HG02884 (cell line): ENCODE measurements around the gene CCDC192.
"Not testable (repeated sequence)": the region's sequence is repeated elsewhere in the genome, so short reads cannot be mapped to it uniquely, and the experiment has no call there.

Source experiments
- ATAC-seq: cut with Tn5 transposase; IDR thresholded peaks from one replicate; pipeline ENCODE4 v1.9.1; 2021; ENCODE audit warnings: mild to moderate bottlenecking, moderate library complexity; ENCODE audit not compliant: unreplicated experiment

The CCDC192 gene, protein sequence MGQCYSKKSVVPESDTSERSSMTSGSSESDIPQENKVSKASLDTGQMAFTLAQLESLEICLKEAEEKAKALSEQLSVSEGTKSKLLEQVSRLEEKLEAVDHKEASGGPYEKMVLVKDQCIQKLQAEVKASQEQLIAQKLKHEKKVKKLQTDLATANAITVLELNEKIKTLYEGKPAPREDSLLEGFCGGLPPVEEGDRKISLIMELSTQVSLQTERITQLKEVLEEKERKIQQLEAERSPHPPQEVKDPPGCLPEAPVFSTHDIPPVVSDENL

DNA sequence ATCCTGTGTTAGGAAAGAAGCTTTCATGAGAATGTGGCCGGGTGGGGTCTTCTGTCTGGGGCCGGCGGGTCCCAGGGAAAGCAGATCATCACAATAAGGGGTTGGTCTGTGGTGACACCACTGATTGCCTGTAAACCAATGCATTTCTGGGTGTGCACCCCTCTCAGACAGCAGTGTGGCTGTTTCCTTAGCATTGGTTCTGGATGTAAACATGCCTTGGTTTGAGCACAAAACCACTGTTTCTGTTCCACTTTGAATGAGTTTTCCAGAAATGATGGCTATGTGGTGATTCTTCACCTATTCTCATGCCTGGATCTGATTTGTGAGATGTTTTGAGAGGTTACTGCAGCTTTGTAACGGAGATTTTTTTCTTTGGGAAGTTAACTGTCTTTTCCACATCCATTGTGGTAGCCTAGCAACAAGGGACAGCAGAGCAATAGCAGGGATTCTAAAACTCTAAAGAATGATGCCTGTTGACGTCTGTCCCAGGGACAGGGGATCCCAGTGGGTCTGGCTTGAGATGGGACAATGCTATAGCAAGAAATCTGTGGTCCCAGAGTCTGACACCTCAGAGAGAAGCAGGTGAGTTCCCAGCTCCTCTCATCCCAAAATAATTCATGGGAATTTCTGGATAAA lies at the start of gene CCDC192:
CCDC192 (plus strand) TSS at position 466 of the 636 bp plus-strand sequence; CDS start at position 521, 55 bp downstream.
- no peak for ATAC-seq

DNA sequence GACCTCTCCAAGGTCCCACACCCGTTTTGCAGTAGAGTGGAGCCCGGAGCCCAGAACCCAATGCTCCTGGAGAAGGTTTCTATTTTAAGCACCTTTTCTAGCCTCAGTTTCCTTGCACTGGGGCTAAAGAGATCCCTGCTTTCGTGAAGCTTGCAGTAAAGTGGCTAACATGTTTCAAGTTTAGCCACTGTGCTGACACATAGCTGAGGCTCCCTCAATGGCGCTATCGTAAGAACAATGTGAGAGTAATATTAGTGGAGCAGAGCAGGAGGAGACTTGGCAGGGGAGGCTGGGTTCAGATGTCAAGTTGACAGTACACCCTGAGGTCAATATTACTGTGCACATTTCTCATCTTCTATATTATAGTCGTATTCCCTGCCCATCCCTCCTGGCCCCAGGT lies 46.4 kb upstream of the CCDC192 start:
- ATAC-seq = no peak

DNA sequence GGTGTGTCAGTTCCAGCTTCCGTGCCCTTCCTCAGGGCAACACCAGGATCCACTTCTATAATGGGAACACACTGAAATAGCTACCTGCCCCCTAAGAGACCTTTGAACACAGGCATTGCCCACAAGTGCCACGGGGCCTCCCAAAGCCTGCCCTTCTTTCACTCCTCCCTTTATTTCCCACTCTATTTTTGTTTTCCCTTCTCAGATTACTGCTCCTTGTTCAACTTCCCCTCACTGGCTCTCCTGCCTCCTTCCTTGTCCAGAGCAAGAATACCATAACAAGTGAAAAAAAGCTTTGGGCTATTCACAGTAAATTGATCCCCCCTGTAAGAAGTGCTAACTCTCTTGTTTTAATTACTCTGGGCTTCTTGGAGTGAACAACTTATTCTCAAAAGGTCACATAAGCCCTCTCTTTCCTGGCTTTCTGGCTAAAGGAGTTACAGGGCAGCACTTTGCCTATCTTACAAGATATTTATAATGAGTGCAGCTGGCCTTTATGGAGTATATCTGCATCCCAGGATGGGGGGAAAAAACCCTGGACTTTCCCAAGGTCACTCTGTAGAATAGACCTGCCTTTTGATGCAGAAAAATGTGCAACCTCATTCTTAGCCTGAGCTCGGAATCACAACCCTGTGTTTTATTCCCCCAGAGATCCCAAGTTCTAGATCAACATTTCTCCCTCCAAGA lies 43.0 kb upstream of the CCDC192 start:
- no peak for ATAC-seq

DNA sequence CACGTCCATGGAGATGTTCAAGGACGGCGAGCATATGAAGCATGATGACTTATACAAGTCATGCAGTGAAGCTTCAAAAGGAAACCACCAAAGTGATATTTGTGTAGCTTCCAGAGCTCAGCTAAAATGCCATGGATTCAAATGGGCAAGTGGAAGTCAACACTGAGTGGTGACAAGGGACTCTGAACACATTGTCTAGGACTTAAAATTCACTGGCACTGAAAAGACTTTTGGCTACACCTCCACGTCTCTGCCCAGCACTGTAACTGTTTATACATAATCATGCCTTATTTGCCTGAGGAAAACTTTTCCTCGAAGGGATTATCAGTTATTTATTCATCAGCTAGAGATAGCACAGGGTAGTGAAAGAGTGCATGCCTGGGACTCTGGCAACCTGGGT lies 39.1 kb upstream of the CCDC192 start:
- ATAC-seq = no peak

DNA sequence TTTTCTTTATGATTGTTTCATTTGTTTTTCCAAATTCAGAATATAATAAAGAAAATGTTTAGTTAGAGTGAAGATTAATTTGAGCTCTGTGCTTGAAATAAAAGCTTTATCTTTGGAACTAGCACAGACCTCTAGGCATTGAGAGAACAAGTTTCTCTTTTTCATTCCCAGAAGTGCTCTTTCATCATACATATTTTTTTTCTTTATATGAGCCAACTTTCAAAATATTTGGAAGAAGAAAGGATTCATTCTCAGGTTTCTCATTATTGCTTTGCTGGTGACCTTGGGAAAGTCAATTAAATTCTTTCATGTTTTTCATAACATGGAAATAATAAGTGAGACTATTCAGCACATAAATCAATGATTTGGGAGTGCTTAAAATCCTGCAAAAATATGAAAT lies 37.5 kb upstream of the CCDC192 start:
- ATAC-seq = no peak

DNA sequence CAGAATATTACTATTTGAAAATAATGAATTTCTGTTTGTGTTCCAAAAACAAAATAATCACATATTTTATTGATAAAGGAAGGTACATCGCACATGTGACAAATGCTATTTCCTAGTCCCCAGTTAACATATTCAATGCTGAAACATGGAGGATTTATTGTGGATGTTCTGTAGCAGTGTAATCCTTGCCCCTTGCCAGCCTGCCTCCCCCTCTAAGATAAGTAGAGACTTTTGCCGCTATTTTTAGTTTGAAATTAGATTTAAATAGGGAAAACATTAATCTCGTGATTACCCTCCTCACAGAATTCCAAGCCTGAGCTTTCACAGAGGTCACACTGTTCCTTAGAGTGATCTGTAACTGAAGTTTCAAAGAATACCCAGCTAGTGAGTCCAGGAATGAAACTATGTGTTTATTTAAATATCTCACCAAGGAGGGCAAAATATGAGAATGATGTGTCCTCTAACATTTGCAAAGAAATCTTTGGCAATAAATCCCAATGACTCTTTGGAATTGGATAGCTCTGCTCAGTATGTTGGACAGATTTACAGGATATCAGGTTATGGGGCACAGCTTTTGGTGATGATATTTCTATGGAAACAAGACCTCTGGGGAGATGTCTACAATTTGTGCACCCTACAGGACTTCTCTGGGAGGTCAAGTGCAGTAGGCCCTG lies 37.0 kb upstream of the CCDC192 start:
- ATAC-seq = no peak

DNA sequence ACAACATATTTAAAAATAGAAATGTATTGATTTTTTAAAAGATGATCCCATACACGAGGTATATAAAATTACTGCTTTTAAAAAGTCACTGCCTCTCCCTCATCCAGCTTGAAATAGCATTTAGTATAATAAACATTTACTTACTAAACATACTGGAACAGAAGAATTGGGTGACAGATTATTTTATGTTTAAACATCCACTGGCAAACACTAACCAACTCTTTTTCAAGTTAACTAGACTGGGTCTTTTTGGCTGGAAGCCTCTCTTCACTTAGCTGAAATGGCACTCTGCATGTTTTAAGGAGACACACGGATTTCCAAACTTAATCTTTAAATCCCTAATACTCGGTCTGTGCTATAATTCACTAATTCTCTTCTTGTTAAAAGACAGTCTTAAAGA lies 35.3 kb upstream of the CCDC192 start:
- no peak for ATAC-seq

DNA sequence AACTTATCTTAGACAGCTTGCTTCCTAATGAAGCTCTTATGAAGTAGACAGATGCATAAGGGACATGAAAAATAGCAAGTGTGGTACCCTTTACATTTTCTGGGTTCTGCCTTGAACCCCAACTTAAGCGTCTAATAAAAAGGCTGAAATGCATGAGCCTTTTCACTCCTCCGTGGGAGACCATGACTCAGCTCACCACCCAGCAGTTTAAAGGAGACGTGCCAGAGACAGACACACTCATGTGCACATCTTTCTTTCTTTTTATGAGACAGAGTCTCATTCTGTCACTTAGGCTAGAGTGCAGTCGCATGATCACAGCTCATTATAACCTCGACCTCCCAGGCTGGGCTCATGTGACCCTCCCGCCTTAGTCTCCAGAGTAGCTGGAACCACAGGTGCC lies 32.0 kb upstream of the CCDC192 start:
- ATAC-seq = no peak

DNA sequence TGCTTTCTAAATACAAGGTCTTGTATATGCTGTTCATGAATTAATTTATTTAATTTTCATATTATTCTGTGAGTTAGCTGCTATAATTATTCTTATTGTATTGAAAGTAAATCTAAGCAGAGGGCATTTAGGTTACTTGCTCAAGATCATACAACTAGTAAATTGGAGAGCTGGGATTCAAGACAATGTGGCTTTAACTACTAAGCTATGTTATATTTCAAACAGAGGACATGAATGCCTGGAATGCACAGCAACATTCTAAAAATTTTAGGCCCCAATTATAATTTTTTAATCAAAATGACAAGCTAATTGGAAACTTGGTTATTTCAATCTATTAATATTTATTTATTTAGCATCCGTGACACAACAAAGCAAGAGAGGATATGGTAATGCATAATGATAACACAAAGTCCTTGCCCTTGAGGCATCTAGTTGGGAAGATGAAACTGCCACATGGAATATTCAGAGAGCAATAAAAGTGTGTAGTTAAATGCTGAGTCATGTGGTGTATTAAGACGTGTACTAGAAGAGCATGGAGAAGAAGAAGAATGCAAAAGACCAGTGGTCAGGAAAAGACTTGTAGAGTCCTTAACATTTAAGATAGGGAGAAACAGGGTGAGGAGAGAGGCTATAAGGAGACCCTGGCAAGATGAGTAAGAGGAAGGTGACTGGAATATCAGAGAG lies 29.9 kb upstream of the CCDC192 start:
- no peak for ATAC-seq

DNA sequence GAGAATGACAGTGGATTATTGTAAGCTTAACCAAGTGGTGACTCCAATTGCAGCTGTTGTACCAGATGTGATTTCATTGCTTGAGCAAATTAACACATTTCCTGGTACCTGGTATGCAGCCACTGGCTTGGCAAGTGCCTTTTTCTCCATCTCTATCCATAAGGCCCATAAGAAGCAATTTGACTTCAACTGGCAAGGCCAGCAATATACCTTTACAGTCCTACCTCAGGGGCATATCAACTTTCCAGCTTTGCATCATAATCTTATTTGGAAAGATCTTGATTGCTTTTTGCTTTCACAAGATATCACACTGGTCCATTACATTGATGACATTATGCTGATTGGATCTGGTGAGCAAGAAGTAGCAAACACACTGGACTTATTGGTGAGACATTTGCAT lies 26.2 kb upstream of the CCDC192 start:
- not testable (repeated sequence) for ATAC-seq

DNA sequence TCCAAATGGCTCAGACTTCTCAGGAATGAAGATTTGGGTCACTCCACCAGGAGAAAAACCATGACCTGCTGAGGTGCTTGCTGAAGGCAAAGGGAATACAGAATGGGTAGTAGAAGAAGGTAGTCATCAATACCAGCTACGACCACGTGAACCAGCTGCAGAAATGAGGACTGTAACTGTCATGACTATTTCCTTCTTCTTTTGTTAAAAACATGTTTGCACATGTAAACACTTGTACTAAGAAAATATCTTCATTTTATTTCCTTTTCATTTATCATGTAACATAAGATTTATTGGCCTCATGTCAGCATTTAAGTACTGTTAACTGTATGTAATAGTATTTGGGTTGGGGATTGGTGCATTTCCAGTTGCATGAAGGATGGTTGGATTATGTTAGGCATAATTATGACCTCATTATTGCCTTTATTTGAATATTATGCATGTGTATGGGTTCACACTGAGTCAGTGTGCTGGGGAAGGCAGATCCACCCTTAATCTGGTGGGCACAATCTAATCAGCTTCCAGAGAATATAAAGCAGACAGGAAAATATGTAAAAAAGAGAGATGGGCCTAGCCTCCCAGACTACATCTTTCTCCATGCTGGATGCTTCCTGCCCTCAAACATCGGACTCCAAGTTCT lies 23.4 kb upstream of the CCDC192 start:
- ATAC-seq = not testable (repeated sequence)

DNA sequence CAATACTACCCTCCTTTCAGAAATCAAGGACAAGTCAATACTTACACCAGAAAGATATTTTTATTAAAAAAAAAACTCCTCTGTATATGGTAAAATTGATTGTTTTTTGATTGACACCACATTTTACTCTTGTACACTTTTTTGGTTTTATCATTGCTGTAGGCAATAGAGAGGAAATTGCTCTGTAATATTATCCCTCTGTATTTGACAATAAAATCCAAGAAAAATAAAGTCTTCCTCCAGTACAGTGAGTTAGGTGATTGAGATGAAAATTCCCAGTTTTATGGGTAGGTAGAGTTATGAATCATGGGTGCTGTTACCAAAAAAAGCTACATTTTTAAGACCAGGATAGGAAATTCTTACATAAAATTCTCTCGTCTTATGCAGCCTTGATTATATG lies 22.6 kb upstream of the CCDC192 start:
- no peak for ATAC-seq

DNA sequence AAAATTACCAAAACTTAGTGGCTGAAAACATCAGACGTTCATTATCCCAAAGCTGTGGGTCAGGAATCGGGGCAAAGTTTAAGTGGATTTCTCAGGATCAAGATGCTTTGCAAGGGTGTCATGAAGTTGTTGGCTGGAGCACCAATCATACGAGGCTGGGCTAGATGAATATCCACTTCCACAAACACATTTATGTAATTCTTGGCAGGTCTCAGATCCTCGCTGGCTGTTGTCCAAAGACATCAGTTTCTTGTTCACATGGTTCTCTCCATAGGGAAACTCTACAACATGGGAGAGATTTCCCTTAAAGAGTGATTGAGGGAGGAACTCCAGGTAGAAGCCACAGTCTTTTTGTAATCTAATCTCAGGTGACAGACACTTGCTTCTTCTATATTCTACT lies 20.2 kb upstream of the CCDC192 start:
- no peak for ATAC-seq

DNA sequence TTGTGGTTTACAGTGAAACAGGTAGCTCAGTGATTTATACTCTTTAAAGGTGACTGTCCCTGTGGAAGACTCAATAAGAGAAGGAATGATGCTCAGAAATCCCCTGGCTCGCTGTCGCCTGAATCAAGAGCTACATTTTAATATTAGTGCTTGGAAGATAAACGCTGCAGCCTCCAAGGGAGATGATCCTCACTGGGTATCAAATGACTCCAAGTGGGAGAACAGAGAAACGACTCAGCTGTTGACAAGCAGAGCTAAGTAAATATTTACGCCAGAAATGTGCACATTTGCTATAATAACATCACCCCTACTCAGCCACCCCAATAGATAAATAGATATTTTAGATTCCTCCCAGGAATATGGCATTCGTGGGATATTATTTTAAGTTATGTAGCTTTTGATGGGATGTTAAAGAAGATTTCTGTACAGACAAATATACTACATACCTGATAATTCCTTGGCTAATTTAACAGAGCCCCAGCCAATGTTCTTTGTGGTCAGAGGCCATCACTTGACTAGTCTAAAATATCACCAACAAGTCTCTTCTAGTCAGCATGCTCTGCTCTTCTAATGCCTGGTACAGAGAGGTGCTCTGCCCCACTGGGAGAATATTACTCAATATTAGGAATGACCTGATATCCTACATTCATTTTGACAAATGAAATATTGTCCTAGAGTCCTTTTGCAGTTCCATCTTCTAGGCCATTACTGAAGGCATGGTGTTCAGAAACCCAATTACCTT lies 18.3 kb upstream of the CCDC192 start:
- no peak for ATAC-seq

DNA sequence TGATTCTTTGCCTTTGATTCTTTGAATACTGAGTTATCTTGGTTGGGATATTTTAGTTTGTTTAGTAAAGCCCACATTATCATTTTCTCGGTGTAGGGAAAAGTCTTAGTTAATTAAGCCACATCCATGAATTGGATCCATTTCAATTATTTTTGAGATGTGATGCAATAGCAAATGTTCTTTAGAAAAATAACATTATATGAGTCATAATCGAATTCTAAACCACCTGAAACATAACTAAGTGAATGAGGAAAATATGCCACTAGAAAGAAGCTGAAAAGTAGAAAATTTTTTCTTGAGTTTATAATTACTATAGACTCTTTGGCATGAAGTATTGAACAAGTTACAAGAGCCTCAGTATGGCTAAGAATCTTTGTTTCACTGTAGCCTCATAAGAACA lies 17.5 kb upstream of the CCDC192 start:
- ATAC-seq = no peak

DNA sequence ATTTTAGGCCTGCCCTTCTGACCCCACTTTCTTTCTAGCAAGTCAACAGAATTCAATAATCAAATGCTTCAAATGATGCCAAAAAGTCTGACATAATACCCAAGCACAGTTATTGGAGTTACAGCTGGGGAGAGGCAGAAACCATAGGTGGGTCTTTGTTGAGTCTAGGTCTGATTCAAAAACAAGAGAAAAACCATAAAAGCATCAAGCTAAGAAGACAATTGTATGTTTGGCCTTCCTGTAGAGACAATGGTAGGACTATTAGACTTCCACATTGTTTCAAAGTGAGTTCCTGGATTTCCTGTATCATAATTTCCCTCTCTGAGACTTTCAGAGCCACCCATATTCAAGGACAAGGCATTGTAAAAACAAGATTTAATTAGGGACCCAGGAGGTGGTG lies 16.8 kb upstream of the CCDC192 start:
- ATAC-seq = no peak

DNA sequence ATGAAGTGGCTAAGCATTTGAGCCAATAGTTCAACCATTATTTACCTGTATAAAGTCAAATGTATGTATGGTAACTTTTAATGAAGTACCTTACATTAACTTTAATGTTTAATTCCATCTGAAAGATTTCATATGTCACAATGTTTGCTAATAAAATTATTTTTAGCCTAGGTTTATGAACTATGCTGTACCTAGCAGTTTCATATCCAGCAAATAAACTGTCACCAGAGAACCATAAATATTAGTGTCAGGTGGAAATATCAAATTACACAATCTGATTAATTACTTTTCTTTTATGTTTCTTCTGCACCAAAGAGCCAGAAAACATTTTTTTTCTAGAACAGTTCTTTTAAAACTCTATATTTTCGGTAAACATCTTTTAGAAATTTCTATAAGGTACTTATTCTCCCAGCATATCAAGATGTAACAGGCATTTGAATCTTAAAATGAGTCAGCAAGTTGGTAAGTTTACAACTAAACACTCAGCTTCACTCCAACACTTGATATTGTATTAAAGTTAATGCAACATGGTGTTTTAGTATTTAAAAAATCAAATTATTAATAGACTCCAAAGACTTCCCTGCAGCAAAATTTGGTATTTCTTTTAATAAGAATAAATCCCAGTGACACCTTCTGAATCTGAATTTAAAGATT lies 8.5 kb upstream of the CCDC192 start:
- no peak for ATAC-seq

DNA sequence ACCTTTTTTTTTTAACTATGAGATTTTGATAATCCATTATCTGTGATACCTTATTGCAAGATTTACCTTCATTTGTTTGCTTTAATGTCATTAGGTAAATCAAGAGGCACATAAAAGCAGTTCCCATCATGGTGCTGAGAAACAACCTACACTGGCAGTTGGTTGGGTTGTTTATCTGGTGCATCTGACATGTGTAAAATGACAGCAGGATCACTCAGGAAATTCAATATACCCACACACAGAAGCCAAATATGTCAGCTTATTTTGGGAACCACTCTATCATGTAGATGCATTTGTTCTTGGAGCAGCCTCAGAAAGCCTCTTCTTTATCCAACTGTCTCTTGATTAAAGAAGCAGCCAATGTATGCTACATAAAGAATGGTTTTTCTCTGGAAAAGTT lies 7.8 kb upstream of the CCDC192 start:
- no peak for ATAC-seq

DNA sequence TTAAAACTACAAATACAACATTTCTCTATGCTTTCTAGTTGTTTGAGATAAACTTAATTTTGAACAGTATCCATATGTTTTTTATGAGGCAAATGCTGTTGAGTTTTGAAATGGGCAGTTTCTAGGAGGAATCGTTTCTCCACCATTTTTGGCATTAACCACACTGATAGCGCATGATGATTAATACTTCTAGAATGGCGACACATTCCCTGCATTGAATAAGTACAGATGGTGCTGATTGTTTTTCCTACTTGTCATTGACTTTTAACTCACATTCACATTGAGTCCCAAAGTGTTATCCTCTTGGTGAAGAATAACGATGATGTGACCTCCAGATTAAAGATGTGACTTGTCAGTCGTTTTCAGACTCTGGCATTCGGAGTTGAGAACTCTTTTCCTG lies 6.5 kb upstream of the CCDC192 start:
- ATAC-seq = no peak
